ENCODE measurements around the gene TMEM219.

- TF ChIP-seq CTCF (conservative IDR thresholded peaks at IDR 0.05; ENCODE audit: low read length): no peak
- TF ChIP-seq EZH2phosphoT487 (IDR thresholded peaks at IDR 0.05; ENCODE audit: borderline replicate concordance): no peak
These were observed 48.3 kb downstream of the TMEM219 start for GRCh38 chr16:30009990-30010843.

Measured in Loucy (cell line).